HEK293T (cell line): Measurements from ENCODE around the gene NDNF.

Experiments
- CTCF ChIA-PET: fragments of 350-600 bp; formaldehyde crosslinking; extraction: SDS; loops from one replicate; lab custom pipeline; 2021; ENCODE audit warnings: antibody characterized with exemption, inconsistent platforms; lab: Yijun Ruan, JAX
- POLR2A ChIA-PET: fragments of 350-600 bp; formaldehyde crosslinking; extraction: SDS; loops from one replicate; lab custom pipeline; 2020; ENCODE audit warnings: antibody characterized with exemption, inconsistent platforms; lab: Yijun Ruan, JAX
- DNase-seq: peaks from one replicate; pipeline ENCODE4 v3.0.0; 2012; ENCODE audit warnings: mixed read lengths; ENCODE audit errors: extremely low spot score
- ARNT ChIP-seq: fragments of 450-650 bp; IDR thresholded peaks from 2 replicates; pipeline ENCODE4 v1.6.1; 2017; ENCODE audit warnings: mild to moderate bottlenecking
- BHLHE40 ChIP-seq: fragments of 450-650 bp; IDR thresholded peaks from 2 replicates; pipeline ENCODE4 v1.6.1; 2016; ENCODE audit warnings: mild to moderate bottlenecking, moderate library complexity, borderline replicate concordance
- CTBP1 ChIP-seq: fragments of 450-650 bp; IDR thresholded peaks from 2 replicates; pipeline ENCODE4 v1.6.1; 2016; ENCODE audit warnings: borderline replicate concordance
- ELF4 ChIP-seq: fragments of 450-650 bp; IDR thresholded peaks from 2 replicates; pipeline ENCODE4 v1.6.1; 2017; ENCODE audit warnings: antibody characterized with exemption
- FOXA1 ChIP-seq: fragments of 450-650 bp; IDR thresholded peaks from 2 replicates; pipeline ENCODE4 v1.6.1; 2016; ENCODE audit warnings: mild to moderate bottlenecking
- FOXK2 ChIP-seq: fragments of 450-650 bp; IDR thresholded peaks from 2 replicates; pipeline ENCODE4 v1.6.1; 2016; ENCODE audit warnings: mild to moderate bottlenecking
- FOXM1 ChIP-seq: fragments of 450-650 bp; IDR thresholded peaks from 2 replicates; pipeline ENCODE4 v1.6.1; 2017; ENCODE audit warnings: mild to moderate bottlenecking, borderline replicate concordance
- HDGF ChIP-seq: fragments of 450-650 bp; IDR thresholded peaks from 2 replicates; pipeline ENCODE4 v1.6.1; 2017; ENCODE audit warnings: antibody characterized with exemption, borderline replicate concordance
- L3MBTL2 ChIP-seq: fragments of 450-650 bp; conservative IDR thresholded peaks from 2 replicates; pipeline ENCODE4 v1.6.1; 2016; ENCODE audit warnings: mild to moderate bottlenecking
- LEF1 ChIP-seq: fragments of 450-650 bp; IDR thresholded peaks from 2 replicates; pipeline ENCODE4 v1.6.1; 2017; ENCODE audit warnings: mild to moderate bottlenecking, borderline replicate concordance
- NFRKB ChIP-seq: fragments of 450-650 bp; IDR thresholded peaks from 2 replicates; pipeline ENCODE4 v1.6.1; 2016; ENCODE audit warnings: mild to moderate bottlenecking, moderate library complexity
- PKNOX1 ChIP-seq: fragments of 450-650 bp; IDR thresholded peaks from 2 replicates; pipeline ENCODE4 v1.6.1; 2016
- SP1 ChIP-seq: fragments of 450-650 bp; IDR thresholded peaks from 2 replicates; pipeline ENCODE4 v1.6.1; 2017
- SUZ12 ChIP-seq: fragments of 450-650 bp; IDR thresholded peaks from 2 replicates; pipeline ENCODE4 v1.6.1; 2016; ENCODE audit warnings: mild to moderate bottlenecking
- TARDBP ChIP-seq: fragments of 450-650 bp; IDR thresholded peaks from 2 replicates; pipeline ENCODE4 v1.6.1; 2016
- ZNF384 ChIP-seq: fragments of 450-650 bp; IDR thresholded peaks from 2 replicates; pipeline ENCODE4 v1.6.1; 2016

NDNF gene

DNA sequence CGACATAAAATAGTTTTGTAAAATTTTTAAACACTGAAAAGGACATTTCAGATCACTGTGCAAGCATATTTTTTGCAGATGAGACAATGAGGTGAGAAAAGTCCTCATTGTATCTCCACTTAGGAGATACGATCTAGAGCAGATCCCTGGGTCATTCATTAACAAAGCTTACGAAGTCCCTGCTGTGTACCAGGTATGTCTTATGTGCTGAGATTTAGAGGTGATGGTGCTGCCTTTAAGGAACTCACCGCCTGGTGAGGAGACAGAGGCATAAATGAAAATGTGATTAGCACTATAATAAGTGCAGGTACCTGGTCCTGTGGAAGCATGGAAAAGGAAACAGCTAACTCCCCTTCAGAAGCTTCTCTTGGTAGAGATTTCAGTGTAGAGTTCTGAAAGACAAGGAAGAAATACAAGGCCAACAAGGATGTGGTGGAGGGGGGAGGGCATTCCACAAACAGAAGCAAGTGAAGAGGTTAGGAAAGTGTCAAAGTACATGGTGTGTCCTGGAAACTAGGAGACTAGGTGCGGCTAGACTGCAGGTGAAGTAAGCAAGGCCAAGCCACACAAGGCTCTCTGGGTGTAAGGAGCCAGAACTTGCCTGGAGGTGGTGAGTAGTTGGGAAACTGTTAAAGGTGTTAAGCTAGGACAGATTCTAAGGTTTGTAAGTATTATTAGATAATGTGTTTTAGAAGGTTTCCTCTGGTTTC, 1.5 kb upstream of the NDNF start:
- ChIA-PET CTCF (no interaction called here), POLR2A (no interaction called here)
- no peak for DNase-seq

GRCh38 chr4:121073004-121073435, 685 bp upstream of the NDNF start:
- TF ChIP-seq ELF4: no peak
- no peak for TF ChIP-seq FOXK2
- no peak for TF ChIP-seq SP1
- no peak for TF ChIP-seq ZNF384
- no peak for TF ChIP-seq L3MBTL2
- TF ChIP-seq ARNT: no peak
- no peak for TF ChIP-seq HDGF
- TF ChIP-seq TARDBP: no peak
- no peak for TF ChIP-seq FOXM1
- no peak for TF ChIP-seq PKNOX1
- TF ChIP-seq LEF1: no peak
- TF ChIP-seq SUZ12: no peak
- no peak for TF ChIP-seq BHLHE40
- no peak for TF ChIP-seq NFRKB
- TF ChIP-seq CTBP1: no peak
- TF ChIP-seq FOXA1: no peak
- DNase-seq: no peak
- ChIA-PET POLR2A (no interaction called here), CTCF (no interaction called here)

More for the DNA sequence above, 1.5 kb upstream of the NDNF start:
- TF ChIP-seq SUZ12 (no peak), L3MBTL2 (no peak), ARNT (no peak), CTBP1 (no peak), FOXM1 (no peak), FOXK2 (no peak), PKNOX1 (no peak), NFRKB (no peak), ELF4 (no peak), LEF1 (no peak), SP1 (no peak), ZNF384 (no peak), HDGF (no peak), FOXA1 (no peak), BHLHE40 (no peak), TARDBP (no peak)

GRCh38 chr4:121071640-121072223, 603 bp downstream of the NDNF start:
- TF ChIP-seq L3MBTL2: peak; percentile 67
- peak; percentile 48; the same call in 1 of the 2 replicates for TF ChIP-seq ZNF384
- TF ChIP-seq NFRKB: no peak
- POLR2A ChIA-PET: no interaction called here
- no peak for DNase-seq
- CTCF ChIA-PET: interaction anchor here (1.5 kb wide), 1 partner anchor 151 kb away, joined by 4 read pairs; no protein-coding TSS in a partner anchor

DNA sequence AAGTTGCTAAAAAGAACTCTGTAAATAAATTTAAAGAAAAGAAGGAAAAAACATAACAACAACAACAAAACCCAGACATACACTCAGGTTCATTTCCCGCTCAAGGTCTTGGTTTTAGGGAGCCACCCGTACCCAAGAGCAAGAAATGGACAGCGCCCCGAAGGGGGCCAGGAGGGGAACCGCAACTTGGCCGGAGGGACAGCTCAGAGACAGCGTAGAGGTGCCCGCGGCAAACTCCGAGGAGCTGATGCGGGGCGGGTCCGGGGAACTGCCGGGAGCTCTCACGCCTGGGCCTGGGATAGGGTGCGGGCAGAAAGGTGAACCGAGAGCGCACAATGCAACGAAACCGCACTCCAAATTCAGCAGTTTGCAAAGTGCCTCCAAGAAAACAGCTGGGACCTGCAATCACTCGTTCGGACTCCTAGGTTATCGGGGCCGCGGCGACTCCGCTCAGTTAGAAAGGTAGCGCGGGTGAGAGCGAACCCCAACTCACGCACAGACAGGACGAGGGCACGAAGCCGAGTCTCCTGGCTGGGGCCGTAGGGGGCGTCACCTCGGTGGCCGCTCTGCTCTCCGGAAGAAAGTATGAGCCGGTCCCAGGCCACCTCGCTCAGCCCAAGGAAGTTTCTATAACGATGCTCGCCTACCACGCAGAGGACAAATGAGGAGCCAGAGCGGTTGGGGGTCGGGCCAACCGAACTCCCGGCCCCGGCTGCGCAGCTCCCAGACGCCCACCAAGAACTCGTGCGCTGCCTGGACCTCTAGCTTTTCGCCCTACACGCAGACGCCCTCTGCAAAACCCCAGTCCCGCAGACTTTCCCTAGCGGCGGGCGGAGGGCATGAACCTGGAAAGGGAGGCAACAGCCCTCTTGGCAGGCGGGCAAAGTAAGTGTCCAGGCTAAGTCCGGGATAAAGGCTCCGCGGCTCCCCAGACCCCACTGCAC, 1.4 kb downstream of the NDNF start:
- DNase-seq: peak; percentile 55
- TF ChIP-seq PKNOX1: no peak
- TF ChIP-seq FOXA1: no peak
- no peak for TF ChIP-seq CTBP1
- TF ChIP-seq FOXM1: no peak
- no peak for TF ChIP-seq ZNF384
- TF ChIP-seq NFRKB: no peak
- no peak for TF ChIP-seq BHLHE40
- no peak for TF ChIP-seq ELF4
- TF ChIP-seq L3MBTL2: no peak; the same call in 1 of the 2 replicates
- TF ChIP-seq SUZ12: no peak
- no peak for TF ChIP-seq FOXK2
- POLR2A ChIA-PET: no interaction called here
- CTCF ChIA-PET: interaction anchor here (0.7 to 1.5 kb wide), 2 partner anchors 14 to 150 kb away, joined by 4 read pairs; no protein-coding TSS in a partner anchor

DNA sequence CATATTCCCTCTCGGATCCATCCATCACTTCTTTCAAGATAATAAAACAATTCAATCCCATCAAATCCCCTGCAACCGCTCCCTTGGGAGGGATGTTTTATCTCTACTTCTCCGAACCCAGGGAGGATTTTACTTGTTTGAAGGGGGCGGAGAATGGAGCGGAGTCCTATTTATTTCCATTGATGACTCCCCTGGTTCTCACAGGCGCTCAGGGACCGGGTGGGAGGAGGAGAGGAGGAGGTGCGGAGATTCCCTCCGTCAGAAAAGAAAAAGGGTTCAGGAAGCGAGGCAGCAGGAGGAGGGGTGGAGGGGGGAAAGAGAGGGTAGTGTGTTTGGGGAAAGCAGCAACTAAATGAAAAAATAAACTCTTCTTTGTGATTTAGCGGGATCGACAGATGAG, 2.1 kb downstream of the NDNF start:
- TF ChIP-seq CTBP1: 0 out of 2 replicates have a peak, but pooled peaks have one; percentile 15
- TF ChIP-seq FOXK2: no peak
- CTCF ChIA-PET: interaction anchor here (1.5 kb wide), 1 partner anchor 150 kb away, joined by 4 read pairs; no protein-coding TSS in a partner anchor
- POLR2A ChIA-PET: no interaction called here
- peak; percentile 17 for DNase-seq
